VCaP (cell line): ENCODE data around the gene PCSK6.
"Not testable (repeated sequence)": the region's sequence is repeated elsewhere in the genome, so short reads cannot be mapped to it uniquely, and the experiment has no call there.

Experiments used
- H3K27ac ChIP-seq: fragments of 450-650 bp; 2 replicates; pipeline ENCODE4 v1.5.1; 2017
- CTCF ChIP-seq: fragments of 450-650 bp; conservative IDR thresholded peaks from 2 replicates; pipeline ENCODE4 v1.5.1; 2017; ENCODE audit warnings: mild to moderate bottlenecking, moderate library complexity

Gene PCSK6

GRCh38 chr15:101296418-101297405, 192.8 kb downstream of the PCSK6 start:
- no peak for TF ChIP-seq CTCF
- peak overlapping the region; percentile 96; the same call in 1 of the 2 replicates for H3K27ac ChIP-seq

GRCh38 chr15:101295607-101296161, 193.8 kb downstream of the PCSK6 start:
- peak overlapping the region; percentile 96 for H3K27ac ChIP-seq
- TF ChIP-seq CTCF: no peak

- TF ChIP-seq CTCF: no peak
- peak within 1 kb of the TSS; percentile 96 for H3K27ac ChIP-seq
These were observed 194.5 kb downstream of the PCSK6 start, which contains the start of gene SNRPA1 for GRCh38 chr15:101294731-101295606. Gene SNRPA1 (minus strand): TSS chr15:101295248. CDS start chr15:101295178, 70 bp downstream.

- TF ChIP-seq CTCF: no peak
- peak overlapping the region; percentile 96 for H3K27ac ChIP-seq
These were observed 196.4 kb downstream of the PCSK6 start for GRCh38 chr15:101293122-101293521.

GRCh38 chr15:101288905-101289513, 200.5 kb downstream of the PCSK6 start:
- no peak overlapping the region for H3K27ac ChIP-seq
- TF ChIP-seq CTCF: peak; percentile 91

- H3K27ac ChIP-seq: not testable (repeated sequence)
These were observed 202.2 kb downstream of the PCSK6 start for GRCh38 chr15:101287342-101287741.

GRCh38 chr15:101286471-101287114, 202.9 kb downstream of the PCSK6 start:
- no peak overlapping the region for H3K27ac ChIP-seq
- TF ChIP-seq CTCF: no peak
